HEK293 (cell line): ENCODE measurements around the gene ZC3H4.

ENCODE experiments used
- ZNF398 ChIP-seq: fragments of 450-650 bp; formaldehyde crosslinking; IDR thresholded peaks from 2 replicates; pipeline ENCODE4 v1.5.1; 2017; ENCODE audit warnings: missing biosample characterization, missing genetic modification characterization
- TF ChIP-seq, protein P1 (sequence below): fragments of 450-650 bp; formaldehyde crosslinking; IDR thresholded peaks from 2 replicates; pipeline ENCODE4 v1.5.1; 2016; ENCODE audit warnings: missing biosample characterization, missing genetic modification characterization
- TF ChIP-seq, protein P2 (sequence below): fragments of 450-650 bp; formaldehyde crosslinking; IDR thresholded peaks from 2 replicates; pipeline ENCODE4 v1.5.1; 2016; ENCODE audit warnings: missing biosample characterization, missing genetic modification characterization

DNA sequence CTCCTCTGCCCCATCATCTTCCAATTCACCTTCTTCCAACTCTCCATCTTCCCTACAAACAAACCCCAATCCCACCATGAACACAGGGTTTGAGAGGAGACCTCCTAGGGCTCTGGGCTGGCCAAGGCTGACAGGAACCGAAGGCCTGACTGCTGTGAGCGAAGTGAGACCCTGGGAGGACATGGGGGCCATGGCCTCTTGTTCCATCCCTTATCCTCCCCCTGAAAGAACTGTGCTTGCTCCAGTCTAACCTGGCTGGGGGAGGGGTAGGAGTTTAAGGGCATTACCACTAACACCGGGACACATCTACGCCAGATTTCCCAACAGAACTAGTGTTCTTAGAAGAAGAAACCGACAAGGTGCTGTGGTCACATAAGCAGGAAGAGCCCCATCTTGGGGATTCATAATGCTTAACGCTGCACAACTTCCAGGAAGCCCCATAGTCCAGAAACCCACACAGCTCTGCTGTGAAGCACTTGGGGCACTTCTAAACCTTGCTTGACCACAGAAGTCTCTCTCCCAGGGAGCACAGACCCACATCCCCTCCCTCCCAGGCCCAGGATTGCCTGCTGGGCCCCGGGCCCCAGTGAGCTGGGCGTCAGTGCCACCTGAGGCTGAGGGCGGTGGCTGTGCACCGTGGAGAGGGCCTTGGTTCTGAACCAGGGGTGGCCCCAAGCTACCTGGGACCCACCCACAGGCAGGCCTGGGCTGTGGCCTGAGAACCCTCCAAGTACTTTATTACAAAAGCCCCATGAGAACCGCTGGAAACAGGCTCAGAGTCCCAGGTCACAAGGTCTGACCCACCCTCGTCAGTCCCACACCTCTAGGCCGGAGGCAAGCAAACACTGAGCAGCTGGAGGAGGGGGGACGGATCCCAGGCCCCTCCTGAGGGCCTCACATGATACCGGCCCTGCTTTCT is 18.8 kb downstream of the ZC3H4 start:
- TF ChIP-seq, protein P1, sequence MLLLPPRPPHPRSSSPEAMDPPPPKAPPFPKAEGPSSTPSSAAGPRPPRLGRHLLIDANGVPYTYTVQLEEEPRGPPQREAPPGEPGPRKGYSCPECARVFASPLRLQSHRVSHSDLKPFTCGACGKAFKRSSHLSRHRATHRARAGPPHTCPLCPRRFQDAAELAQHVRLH (tag by site-specific recombination): no peak
- TF ChIP-seq, protein P2, sequence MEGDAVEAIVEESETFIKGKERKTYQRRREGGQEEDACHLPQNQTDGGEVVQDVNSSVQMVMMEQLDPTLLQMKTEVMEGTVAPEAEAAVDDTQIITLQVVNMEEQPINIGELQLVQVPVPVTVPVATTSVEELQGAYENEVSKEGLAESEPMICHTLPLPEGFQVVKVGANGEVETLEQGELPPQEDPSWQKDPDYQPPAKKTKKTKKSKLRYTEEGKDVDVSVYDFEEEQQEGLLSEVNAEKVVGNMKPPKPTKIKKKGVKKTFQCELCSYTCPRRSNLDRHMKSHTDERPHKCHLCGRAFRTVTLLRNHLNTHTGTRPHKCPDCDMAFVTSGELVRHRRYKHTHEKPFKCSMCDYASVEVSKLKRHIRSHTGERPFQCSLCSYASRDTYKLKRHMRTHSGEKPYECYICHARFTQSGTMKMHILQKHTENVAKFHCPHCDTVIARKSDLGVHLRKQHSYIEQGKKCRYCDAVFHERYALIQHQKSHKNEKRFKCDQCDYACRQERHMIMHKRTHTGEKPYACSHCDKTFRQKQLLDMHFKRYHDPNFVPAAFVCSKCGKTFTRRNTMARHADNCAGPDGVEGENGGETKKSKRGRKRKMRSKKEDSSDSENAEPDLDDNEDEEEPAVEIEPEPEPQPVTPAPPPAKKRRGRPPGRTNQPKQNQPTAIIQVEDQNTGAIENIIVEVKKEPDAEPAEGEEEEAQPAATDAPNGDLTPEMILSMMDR (tag by site-specific recombination): no peak
- TF ChIP-seq ZNF398 (tag by site-specific recombination): no peak
